ENCODE data around the gene MAP3K2.

MAP3K2 gene

GRCh38 chr2:127280693-127281092 is 107.1 kb downstream of the MAP3K2 start:
- no peak for DNase-seq

- no peak for DNase-seq
Measured at GRCh38 chr2:127279781-127280180, 108.0 kb downstream of the MAP3K2 start.

GRCh38 chr2:127278959-127279358 is 108.8 kb downstream of the MAP3K2 start:
- no peak for DNase-seq

- no peak for DNase-seq
Measured at GRCh38 chr2:127277028-127277427, 110.7 kb downstream of the MAP3K2 start.

GRCh38 chr2:127275789-127276188 is 112.0 kb downstream of the MAP3K2 start:
- DNase-seq, result no peak

GRCh38 chr2:127275356-127275755 is 112.4 kb downstream of the MAP3K2 start:
- DNase-seq, result no peak

- DNase-seq, result no peak
Measured at GRCh38 chr2:127270663-127271062, 117.1 kb downstream of the MAP3K2 start.

- no peak for DNase-seq
Measured at GRCh38 chr2:127261804-127262406, 125.9 kb downstream of the MAP3K2 start.

GRCh38 chr2:127259355-127259754 is 128.4 kb downstream of the MAP3K2 start:
- no peak for DNase-seq

- no peak for DNase-seq
Measured at GRCh38 chr2:127256866-127257265, 130.9 kb downstream of the MAP3K2 start.

- DNase-seq, result no peak
Measured at GRCh38 chr2:127256381-127256780, 131.4 kb downstream of the MAP3K2 start.

- no peak for DNase-seq
Measured at GRCh38 chr2:127255721-127256120, 132.1 kb downstream of the MAP3K2 start.

GRCh38 chr2:127255146-127255545 is 132.6 kb downstream of the MAP3K2 start:
- DNase-seq, result no peak

GRCh38 chr2:127254386-127254981 is 133.3 kb downstream of the MAP3K2 start:
- no peak for DNase-seq

Data from NCI-H526 (cell line).